ENCODE results near the gene ANKFN1.

Gene ANKFN1

GRCh38 chr17:56434610-56435009, 281.3 kb downstream of the ANKFN1 start:
- Mint-ChIP-seq H3K9me3 (no peaks in the 10 kb centered on the region), H3K4me1 (ENCODE audit: low read depth in 2 of 2) (no peaks in the 10 kb centered on the region), H3K27ac (no peak overlapping the region), H3K36me3 (ENCODE audit: insufficient read depth) (no peaks in the 10 kb centered on the region), H3K27me3 (peaks cover 36 to 43% of the 10 kb centered on the region in 2 donors), H3K4me3 (no peak overlapping the region)
- DNase-seq: no peak
- ATAC-seq (replicated peaks): no peak

- no peak for DNase-seq
- H3K4me3 Mint-ChIP-seq: no peak overlapping the region
- no peaks in the 10 kb centered on the region for H3K36me3 Mint-ChIP-seq (ENCODE audit: insufficient read depth)
- H3K27me3 Mint-ChIP-seq: peaks cover 36 to 44% of the 10 kb centered on the region in 2 donors
- no peaks in the 10 kb centered on the region for H3K4me1 Mint-ChIP-seq (ENCODE audit: low read depth in 2 of 2)
- no peak overlapping the region for H3K27ac Mint-ChIP-seq
- ATAC-seq (replicated peaks): no peak
- no peaks in the 10 kb centered on the region for H3K9me3 Mint-ChIP-seq
Observed at GRCh38 chr17:56436142-56436541, 282.9 kb downstream of the ANKFN1 start.

- no peaks in the 10 kb centered on the region for H3K4me1 Mint-ChIP-seq (ENCODE audit: low read depth in 2 of 2)
Observed at GRCh38 chr17:56440419-56440818, 287.1 kb downstream of the ANKFN1 start.

GRCh38 chr17:56441308-56441707, 288.0 kb downstream of the ANKFN1 start:
- no peak for DNase-seq

More at GRCh38 chr17:56440419-56440818, 287.1 kb downstream of the ANKFN1 start:
- Mint-ChIP-seq H3K36me3 (ENCODE audit: insufficient read depth) (no peaks in the 10 kb centered on the region), H3K27me3 (peaks cover 19 to 23% of the 10 kb centered on the region in 2 donors), H3K27ac (no peak overlapping the region), H3K9me3 (no peaks in the 10 kb centered on the region), H3K4me3 (no peak overlapping the region)
- ATAC-seq (replicated peaks) (no peak), DNase-seq (no peak)

GRCh38 chr17:56445692-56446411, 292.6 kb downstream of the ANKFN1 start:
- Mint-ChIP-seq H3K27ac (no peak overlapping the region), H3K27me3 (peaks cover 9 to 27% of the 10 kb centered on the region in 2 donors), H3K9me3 (no peaks in the 10 kb centered on the region), H3K4me3 (no peak overlapping the region), H3K36me3 (ENCODE audit: insufficient read depth) (no peaks in the 10 kb centered on the region), H3K4me1 (ENCODE audit: low read depth in 2 of 2) (no peaks in the 10 kb centered on the region)
- no peak for DNase-seq
- no peak for ATAC-seq (replicated peaks)

More at GRCh38 chr17:56441308-56441707, 288.0 kb downstream of the ANKFN1 start:
- H3K27me3 Mint-ChIP-seq: peaks cover 16 to 28% of the 10 kb centered on the region in 2 donors
- H3K36me3 Mint-ChIP-seq (ENCODE audit: insufficient read depth): no peaks in the 10 kb centered on the region
- no peak for ATAC-seq (replicated peaks)
- H3K27ac Mint-ChIP-seq: no peak overlapping the region
- H3K4me3 Mint-ChIP-seq: no peak overlapping the region
- no peaks in the 10 kb centered on the region for H3K9me3 Mint-ChIP-seq
- no peaks in the 10 kb centered on the region for H3K4me1 Mint-ChIP-seq (ENCODE audit: low read depth in 2 of 2)

- no peak for ATAC-seq (replicated peaks)
- no peak for DNase-seq
- no peak overlapping the region for H3K27ac Mint-ChIP-seq
- H3K27me3 Mint-ChIP-seq: peaks cover 9 to 27% of the 10 kb centered on the region in 2 donors
- H3K4me3 Mint-ChIP-seq: no peak overlapping the region
- no peaks in the 10 kb centered on the region for H3K36me3 Mint-ChIP-seq (ENCODE audit: insufficient read depth)
- no peaks in the 10 kb centered on the region for H3K4me1 Mint-ChIP-seq (ENCODE audit: low read depth in 2 of 2)
- no peaks in the 10 kb centered on the region for H3K9me3 Mint-ChIP-seq
Observed at GRCh38 chr17:56447171-56447570, 293.9 kb downstream of the ANKFN1 start.

- DNase-seq (no peak), ATAC-seq (replicated peaks) (no peak)
- Mint-ChIP-seq H3K27me3 (peaks cover 9 to 27% of the 10 kb centered on the region in 2 donors), H3K9me3 (no peaks in the 10 kb centered on the region), H3K4me1 (ENCODE audit: low read depth in 2 of 2) (no peaks in the 10 kb centered on the region), H3K4me3 (no peak overlapping the region), H3K36me3 (ENCODE audit: insufficient read depth) (no peaks in the 10 kb centered on the region), H3K27ac (no peak overlapping the region)
Observed at GRCh38 chr17:56448371-56448770, 295.1 kb downstream of the ANKFN1 start.

GRCh38 chr17:56449176-56449575, 295.9 kb downstream of the ANKFN1 start:
- H3K36me3 Mint-ChIP-seq (ENCODE audit: insufficient read depth): no peaks in the 10 kb centered on the region
- no peak overlapping the region for H3K4me3 Mint-ChIP-seq
- ATAC-seq (replicated peaks) (no peak), DNase-seq (no peak)
- H3K4me1 Mint-ChIP-seq (ENCODE audit: low read depth in 2 of 2): no peaks in the 10 kb centered on the region
- H3K9me3 Mint-ChIP-seq: no peaks in the 10 kb centered on the region
- no peak overlapping the region for H3K27ac Mint-ChIP-seq
- H3K27me3 Mint-ChIP-seq: peaks cover 14 to 27% of the 10 kb centered on the region in 2 donors

- no peak overlapping the region for H3K4me3 Mint-ChIP-seq
- H3K36me3 Mint-ChIP-seq (ENCODE audit: insufficient read depth): no peaks in the 10 kb centered on the region
- DNase-seq (no peak), ATAC-seq (replicated peaks) (no peak)
- H3K27ac Mint-ChIP-seq: no peak overlapping the region
- H3K27me3 Mint-ChIP-seq: peaks cover 14 to 29% of the 10 kb centered on the region in 2 donors
- H3K4me1 Mint-ChIP-seq (ENCODE audit: low read depth in 2 of 2): no peaks in the 10 kb centered on the region
- no peaks in the 10 kb centered on the region for H3K9me3 Mint-ChIP-seq
Observed at GRCh38 chr17:56451629-56452028, 298.4 kb downstream of the ANKFN1 start.

GRCh38 chr17:56452461-56452860, 299.2 kb downstream of the ANKFN1 start:
- H3K9me3 Mint-ChIP-seq: no peaks in the 10 kb centered on the region

GRCh38 chr17:56457501-56457900, 304.2 kb downstream of the ANKFN1 start:
- Mint-ChIP-seq H3K4me1 (ENCODE audit: low read depth in 2 of 2) (no peaks in the 10 kb centered on the region), H3K9me3 (no peaks in the 10 kb centered on the region), H3K4me3 (no peak overlapping the region)

More at GRCh38 chr17:56452461-56452860, 299.2 kb downstream of the ANKFN1 start:
- no peak overlapping the region for H3K4me3 Mint-ChIP-seq
- no peaks in the 10 kb centered on the region for H3K4me1 Mint-ChIP-seq (ENCODE audit: low read depth in 2 of 2)
- DNase-seq: no peak
- no peak for ATAC-seq (replicated peaks)
- peaks cover 14 to 29% of the 10 kb centered on the region in 2 donors for H3K27me3 Mint-ChIP-seq
- no peaks in the 10 kb centered on the region for H3K36me3 Mint-ChIP-seq (ENCODE audit: insufficient read depth)
- no peak overlapping the region for H3K27ac Mint-ChIP-seq

GRCh38 chr17:56465886-56466285, 312.6 kb downstream of the ANKFN1 start:
- Mint-ChIP-seq H3K36me3 (ENCODE audit: insufficient read depth) (no peaks in the 10 kb centered on the region), H3K4me1 (ENCODE audit: low read depth in 2 of 2) (no peaks in the 10 kb centered on the region), H3K27me3 (peaks cover 13 to 27% of the 10 kb centered on the region in 2 donors), H3K4me3 (no peak overlapping the region), H3K9me3 (no peaks in the 10 kb centered on the region), H3K27ac (no peak overlapping the region)
- no peak for ATAC-seq (replicated peaks)
- DNase-seq: no peak

More at GRCh38 chr17:56457501-56457900, 304.2 kb downstream of the ANKFN1 start:
- Mint-ChIP-seq H3K36me3 (ENCODE audit: insufficient read depth) (no peaks in the 10 kb centered on the region), H3K27ac (no peak overlapping the region), H3K27me3 (peaks cover 20 to 36% of the 10 kb centered on the region in 2 donors)
- DNase-seq (no peak), ATAC-seq (replicated peaks) (no peak)

GRCh38 chr17:56468840-56469239, 315.6 kb downstream of the ANKFN1 start:
- DNase-seq: no peak
- Mint-ChIP-seq H3K9me3 (peaks cover 2 to 7% of the 10 kb centered on the region in 2 donors), H3K36me3 (ENCODE audit: insufficient read depth) (no peaks in the 10 kb centered on the region), H3K27ac (no peak overlapping the region), H3K4me3 (no peak overlapping the region), H3K4me1 (ENCODE audit: low read depth in 2 of 2) (no peaks in the 10 kb centered on the region), H3K27me3 (peaks cover 25 to 30% of the 10 kb centered on the region in 2 donors)
- ATAC-seq (replicated peaks): no peak

- Mint-ChIP-seq H3K27me3 (peaks cover 19 to 32% of the 10 kb centered on the region in 2 donors), H3K36me3 (ENCODE audit: insufficient read depth) (no peaks in the 10 kb centered on the region), H3K9me3 (peaks cover 2 to 7% of the 10 kb centered on the region in 2 donors), H3K4me1 (ENCODE audit: low read depth in 2 of 2) (no peaks in the 10 kb centered on the region), H3K27ac (no peak overlapping the region), H3K4me3 (no peak overlapping the region)
- no peak for ATAC-seq (replicated peaks)
- no peak for DNase-seq
Observed at GRCh38 chr17:56471696-56472095, 318.4 kb downstream of the ANKFN1 start.
